SH-SY5Y (cell line): ENCODE data around the gene SNED1.

Experiments
- GATA2 ChIP-seq: IDR thresholded peaks from 2 replicates; pipeline ENCODE4 v1.6.1; 2011; ENCODE audit warnings: mild to moderate bottlenecking, low read depth, low read length
- GATA3 ChIP-seq: IDR thresholded peaks from 2 replicates; pipeline ENCODE4 v1.6.1; 2011; ENCODE audit warnings: low read depth, mild to moderate bottlenecking, low read length, moderate library complexity

Gene SNED1

DNA sequence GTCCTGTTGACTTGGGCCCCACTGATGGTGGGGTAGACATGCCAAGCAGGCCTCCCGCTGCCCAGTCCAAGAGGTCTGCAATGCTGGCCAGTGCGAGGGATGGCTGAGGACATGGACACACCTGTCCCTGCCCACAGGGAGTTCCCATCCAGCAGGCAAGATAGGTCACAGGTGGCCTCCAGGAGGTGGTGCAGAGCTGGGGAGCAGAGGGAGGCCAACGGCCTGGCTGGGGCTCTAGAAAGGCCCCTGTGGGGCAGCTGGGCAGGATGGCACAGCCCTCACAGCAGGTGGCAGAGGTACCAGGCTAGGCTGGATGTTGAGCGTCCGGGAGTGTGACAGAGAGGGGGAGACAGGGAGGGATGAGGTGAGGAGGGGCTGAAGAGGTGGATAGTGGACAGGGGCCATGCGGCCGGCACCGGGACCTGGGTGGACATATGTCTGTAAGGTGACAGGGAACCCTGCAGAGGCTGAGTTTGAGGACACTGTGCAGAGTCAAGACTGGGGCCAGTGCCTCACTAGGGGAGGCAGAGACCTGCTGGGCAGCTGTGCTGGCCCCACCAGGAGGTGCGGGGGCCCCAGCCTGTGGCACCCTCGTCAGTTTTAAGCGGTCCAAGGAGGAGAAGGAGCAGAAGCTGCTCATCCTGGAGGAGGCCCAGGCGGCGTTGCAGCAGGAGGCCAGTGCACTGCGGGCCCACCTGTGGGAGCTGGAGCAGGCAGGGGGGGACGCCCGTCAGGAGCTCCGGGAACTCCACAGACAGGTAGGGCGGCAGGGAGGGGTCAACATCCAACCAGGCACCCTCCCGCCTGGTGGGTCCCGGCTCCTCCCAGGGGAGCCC, 34.3 kb upstream of the SNED1 start:
- TF ChIP-seq GATA2 (no peak), GATA3 (no peak)

DNA sequence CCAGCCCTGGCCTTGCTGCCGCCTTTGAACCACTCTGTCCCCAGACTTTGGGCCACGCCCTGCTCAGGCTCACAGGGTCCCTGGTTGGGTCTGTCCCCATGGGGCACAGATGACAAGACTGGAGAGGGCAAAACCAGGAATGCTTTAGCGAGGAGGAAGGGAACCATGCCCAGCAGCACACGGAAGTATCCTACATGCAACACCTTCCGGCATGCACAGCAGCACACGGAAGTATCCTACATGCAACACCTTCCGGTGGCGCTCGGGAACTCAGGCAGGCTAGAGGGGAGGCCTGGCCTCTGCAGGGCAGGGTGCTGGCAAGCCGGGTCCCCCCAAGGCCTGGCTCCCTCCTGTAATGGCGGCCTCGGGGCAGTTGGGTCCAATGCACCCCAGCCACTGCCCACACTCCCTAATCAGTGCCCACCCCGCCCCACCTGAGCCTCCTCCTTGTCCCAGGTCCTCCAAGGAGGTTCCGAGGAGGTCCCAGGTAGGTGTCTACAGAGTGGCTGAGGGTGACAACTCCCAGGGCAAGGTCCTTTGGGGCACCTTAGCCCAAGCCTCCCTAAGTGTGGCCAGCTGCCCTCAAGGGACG, 33.6 kb upstream of the SNED1 start:
- TF ChIP-seq GATA3 (no peak), GATA2 (no peak)

DNA sequence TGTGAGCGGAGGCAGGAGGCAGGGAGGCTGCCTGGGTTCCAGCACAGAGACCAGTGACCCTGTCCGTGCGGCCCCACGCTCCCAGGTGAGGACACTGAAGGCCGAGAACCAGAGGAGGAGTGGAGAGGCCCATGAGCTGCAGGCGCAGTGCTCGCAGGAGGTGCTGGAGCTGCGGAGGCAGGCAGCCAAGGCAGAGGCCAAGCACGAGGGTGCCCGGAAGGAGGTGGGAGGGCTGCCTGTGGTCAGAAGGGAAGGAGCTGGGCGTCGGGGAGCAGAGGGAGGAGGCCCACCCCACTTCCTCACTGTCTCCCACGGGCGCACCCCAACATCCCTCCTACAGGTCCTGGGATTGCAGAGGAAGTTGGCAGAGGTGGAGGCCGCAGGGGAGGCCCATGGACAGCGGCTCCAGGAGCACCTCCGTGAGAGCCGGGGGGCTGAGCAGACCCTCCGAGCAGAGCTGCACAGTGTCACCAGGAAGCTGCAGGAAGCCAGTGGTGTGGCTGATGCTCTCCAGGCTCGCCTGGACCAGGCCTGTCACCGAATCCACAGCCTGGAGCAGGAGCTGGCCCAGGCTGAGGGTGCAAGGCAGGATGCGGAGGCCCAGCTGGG, 33.0 kb upstream of the SNED1 start:
- TF ChIP-seq GATA3 (no peak), GATA2 (no peak)

DNA sequence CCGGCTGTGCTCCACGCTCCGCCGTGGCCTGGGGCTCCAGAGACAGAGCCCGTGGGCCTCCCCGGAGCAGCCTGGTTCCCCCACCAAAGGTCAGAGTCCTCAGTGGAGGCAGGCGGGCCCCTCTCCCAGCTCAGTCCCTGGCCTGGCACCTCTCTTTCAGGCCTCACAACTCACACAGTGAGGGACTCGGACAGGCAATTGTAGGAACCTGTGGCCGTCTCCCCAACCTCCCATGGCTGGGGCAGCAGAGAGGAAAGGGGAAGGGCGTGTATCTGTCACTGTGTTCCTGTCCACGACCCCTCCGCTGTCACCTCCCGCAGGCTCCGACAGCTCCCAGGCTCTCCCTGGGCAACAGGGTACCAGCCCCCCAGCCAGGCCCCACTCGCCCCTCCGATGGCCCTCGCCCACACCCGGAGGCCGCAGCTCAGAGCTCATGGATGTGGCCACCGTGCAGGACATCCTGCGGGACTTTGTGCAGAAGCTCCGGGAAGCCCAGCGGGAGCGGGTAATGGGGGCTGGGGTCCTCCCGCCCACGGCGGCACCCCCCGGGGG, 32.4 kb upstream of the SNED1 start:
- TF ChIP-seq GATA2 (no peak), GATA3 (no peak)

DNA sequence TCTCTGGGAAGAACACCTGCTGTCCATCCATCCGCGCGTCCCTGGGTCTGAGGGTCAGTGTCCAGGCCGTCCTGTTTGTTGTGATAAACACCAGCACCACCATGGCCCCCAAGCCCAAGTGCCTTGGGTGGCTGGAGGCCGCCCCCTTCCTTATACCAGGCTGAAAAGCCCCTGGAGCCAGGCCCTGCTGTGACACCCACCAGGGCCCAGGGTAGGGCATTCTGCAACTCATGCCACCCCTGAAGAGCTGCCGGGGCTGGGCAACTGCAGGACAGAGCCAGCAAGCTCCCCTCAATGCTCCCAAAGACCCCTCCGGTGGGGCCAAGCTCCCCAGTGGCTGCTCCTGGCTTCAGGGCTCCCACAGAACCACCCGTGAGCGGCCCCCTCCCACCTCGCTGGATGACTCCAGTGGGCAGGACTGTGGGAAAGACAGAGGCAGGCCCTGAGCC, 31.9 kb upstream of the SNED1 start:
- TF ChIP-seq GATA2: no peak
- no peak for TF ChIP-seq GATA3

DNA sequence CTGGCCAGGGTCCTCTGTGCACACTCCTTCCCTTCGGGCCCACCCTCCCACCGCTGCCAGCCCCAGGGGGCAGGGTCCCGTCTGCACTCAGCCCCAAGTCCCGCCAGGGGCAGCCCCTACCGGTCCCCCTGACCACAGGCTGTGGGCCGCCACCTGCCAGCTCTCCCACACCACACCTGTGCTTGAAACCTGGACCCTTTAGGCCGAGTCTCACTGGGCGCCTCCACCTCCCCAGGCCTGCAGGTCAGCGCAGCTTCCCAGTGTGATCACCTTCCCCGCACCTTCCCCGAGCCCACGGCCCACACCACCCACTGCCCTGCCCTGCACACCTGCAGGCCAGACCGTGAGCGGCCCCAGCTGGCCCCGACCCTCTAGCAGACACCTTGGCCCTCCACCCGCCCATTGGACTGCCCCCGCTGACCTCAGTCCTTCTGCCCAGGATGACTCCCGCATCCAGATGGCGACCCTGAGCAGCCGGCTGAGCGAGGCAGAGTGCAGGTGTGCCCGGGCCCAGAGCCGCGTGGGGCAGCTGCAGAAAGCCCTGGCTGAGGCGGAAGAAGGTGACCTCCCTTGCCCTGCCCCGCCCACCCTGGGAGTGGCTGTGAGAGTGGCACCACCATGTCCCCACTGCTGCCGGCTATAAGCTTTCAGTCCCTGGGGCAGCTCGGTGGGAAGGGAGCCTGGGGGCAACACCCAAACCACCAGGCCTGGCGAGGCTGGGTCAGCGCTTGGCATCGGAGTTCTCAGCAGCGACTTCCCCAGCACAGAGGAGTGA, 31.3 kb upstream of the SNED1 start:
- TF ChIP-seq GATA2: no peak
- no peak for TF ChIP-seq GATA3

DNA sequence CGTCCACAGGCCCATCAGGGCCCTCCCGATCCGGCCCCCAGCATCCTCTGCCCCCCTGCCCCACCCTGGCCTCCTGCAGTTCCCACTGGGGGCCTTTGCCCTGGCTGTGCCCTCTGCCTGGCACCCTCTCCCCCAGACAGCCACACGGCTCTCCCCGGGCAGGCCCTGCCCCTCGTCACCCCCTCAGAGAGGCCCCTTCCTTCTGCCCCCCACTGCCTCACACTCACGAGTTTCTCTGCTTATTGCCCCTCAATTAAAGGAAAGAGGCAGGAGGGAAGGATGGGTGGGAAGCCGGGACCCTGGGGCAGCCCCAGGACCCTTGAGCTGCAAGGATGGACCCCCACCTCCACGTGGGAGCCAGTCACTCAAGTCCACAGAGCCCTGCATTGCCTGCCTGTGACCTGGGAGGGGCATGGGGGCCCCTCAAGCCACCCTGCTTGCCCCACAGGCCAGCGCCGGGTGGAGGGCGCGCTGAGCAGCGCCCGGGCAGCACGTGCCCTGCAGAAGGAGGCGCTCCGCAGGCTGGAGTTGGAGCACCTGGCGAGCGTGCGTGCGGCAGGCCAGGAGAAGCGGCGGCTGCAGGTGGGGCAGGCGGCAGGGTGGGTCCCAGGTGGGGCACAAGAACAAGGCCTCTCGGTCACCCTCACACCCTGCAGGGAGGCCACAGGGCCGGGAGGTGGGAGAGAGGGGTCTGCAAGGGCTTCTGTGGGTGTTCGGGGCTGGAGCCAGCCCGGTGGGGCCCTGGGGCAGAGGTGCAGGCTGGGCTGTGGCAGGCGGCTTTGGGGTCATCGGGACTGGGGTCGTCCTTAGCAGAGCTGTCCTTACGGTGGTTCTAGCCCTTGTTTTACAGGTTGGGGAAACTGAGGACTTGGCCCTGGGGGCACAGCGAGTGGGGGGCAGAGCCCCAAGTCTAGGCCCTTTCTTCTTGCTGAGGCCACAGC, 30.5 kb upstream of the SNED1 start:
- TF ChIP-seq GATA3 (no peak), GATA2 (no peak)

DNA sequence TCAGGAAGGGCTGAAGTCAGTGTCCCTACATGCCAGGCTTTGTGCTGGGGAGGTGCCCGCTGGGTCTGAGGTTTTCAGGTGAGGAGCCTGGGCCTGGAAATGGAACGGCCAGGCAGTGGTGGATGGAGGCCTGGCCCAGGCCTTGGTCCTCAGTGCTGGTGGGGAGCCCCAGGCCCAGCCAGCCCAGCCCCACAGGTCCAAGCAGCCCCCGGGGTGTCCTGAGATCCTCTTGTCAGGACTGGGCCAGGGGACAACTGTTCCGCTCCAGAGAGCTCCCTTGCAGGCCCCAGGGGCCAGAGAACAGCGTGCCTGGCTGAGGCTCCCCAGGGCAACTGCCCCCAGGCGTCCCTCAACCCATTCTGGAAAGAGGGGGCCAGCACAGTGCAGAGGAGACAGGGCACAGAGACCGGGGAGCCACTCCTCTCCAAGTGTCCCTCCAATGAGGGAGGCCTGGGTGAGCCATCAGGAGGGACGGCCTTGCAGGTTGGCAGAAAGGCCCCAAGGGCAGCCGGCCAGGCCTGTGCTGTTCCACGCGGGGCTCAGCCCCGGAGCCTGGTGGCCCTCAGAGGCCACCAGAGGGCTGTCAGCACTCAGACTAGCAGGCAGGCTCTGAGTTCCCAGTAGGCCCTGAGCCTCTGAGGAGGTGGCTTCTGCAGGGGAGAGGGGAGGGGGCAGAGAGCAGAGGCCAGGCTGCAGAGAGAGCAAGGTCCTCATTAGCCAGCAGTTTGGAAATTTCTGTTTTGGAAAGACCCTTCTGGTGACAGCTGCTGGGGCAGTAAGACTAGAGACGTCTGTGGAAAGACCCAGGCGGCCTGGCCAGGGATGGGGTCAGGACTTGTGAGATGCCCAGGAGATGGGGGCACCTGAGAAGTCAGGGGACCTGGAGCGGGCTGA, 29.4 kb upstream of the SNED1 start:
- TF ChIP-seq GATA2 (no peak), GATA3 (no peak)

DNA sequence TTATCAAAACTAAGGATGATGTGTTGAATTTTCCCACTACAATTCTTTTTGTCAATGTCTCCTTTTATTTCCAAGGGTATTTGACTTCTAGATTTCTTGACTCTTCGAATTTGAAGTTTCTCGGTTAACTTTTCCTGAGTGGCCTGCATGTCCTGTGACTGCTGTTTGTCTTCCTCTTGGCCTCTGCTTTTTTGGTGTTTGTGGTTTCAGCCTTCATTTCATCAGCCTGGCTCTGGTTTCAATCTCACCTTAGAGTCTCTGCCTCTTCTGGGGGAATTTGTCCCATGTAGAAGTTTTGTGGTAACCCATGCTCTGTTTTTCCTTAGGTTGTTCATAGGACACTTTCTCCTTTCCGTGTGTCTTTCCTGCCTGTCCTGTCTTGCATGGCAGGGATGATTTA, 28.3 kb upstream of the SNED1 start:
- TF ChIP-seq GATA2 (no peak), GATA3 (no peak)

DNA sequence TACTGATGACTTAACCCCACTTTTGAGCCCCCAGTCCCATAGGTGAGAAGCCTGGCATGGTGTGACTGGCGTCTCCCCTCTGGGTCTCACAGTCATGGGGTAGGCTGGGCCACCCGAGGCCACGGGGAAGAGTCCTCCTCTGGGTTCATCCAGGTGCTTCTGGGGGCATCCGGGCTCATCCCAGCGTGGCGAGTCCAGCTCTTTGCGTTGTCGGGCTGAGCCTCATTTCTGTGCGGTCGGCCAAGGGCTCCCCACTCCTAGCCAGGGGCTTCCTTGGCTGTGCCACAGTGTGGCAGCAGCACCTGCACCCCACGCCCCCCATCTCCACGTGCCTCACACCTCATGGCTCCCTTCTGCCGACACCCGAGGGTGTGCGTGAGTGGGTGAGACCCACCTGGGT, 27.6 kb upstream of the SNED1 start:
- TF ChIP-seq GATA3 (no peak), GATA2 (no peak)

DNA sequence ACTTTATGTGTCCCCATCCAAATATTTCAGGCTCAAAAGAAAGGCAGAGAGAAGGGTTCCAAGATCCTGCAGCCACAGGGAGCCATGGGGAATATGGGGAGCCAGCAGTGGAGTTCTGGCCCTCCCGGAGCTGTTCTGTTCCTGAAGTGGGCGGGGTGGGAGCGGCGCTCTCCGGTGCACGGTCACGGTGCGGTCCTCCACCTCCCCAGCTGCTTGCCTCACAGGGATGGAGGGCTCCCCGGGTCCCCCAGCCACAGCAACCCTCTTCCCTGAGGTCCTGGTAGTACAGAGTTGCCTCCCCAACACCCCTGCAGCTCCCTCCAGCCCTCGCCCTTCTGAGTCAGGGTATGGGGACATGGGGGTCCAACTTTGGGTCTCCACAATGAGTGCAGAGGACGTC, 26.2 kb upstream of the SNED1 start:
- TF ChIP-seq GATA3 (no peak), GATA2 (no peak)
